DOHH2 (cell line): ENCODE data around the gene RNF215.

Source experiments
- CTCF ChIP-seq: fragments of 200-600 bp; sonication (generic); IDR thresholded peaks from one replicate; pipeline ENCODE4 v1.5.1; 2014; ENCODE audit warnings: antibody characterized with exemption, mild to moderate bottlenecking, low read depth, low read length; ENCODE audit not compliant: poor library complexity, severe bottlenecking
- EZH2phosphoT487 ChIP-seq: fragments of 200-600 bp; sonication (generic); IDR thresholded peaks from 2 replicates; pipeline ENCODE4 v1.6.1; 2017; ENCODE audit warnings: borderline replicate concordance, mild to moderate bottlenecking, antibody characterized with exemption, low read length, moderate library complexity, mixed read lengths

DNA sequence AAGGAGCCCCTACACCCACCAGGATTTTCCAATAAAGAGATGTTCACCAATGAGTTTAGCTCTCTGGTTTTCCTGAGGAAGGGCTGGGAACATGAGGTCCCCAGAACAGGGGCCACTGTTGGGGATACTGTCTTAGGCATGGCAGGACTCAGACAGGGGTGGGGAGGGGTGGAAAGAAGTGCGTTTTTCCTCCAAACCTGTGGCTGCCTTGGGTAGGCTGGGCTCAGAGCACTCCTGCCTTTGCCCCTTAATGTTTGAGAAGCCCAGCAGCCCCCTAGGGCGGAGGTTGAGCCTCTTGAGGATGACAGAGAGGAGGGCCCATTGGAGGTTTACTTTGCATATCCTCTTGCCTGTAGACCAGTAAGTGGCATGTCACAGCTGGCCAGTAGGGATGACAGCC, 49.0 kb upstream of the RNF215 start:
- no peak for TF ChIP-seq EZH2phosphoT487
- TF ChIP-seq CTCF, result no peak
